Stimulated activated CD4-positive, alpha-beta T cell treated with anti-CD3 and anti-CD28 coated beads, Interleukin-1b, Interleukin-23, amount 100 ng/mL, for 48 hours (primary cell): Measurements from ENCODE around the gene PDE6B.
A peak's percentile ranks its signal among the peaks of the same experiment; 100 is the strongest.
"Not testable (repeated sequence)": the region's sequence is repeated elsewhere in the genome, so short reads cannot be mapped to it uniquely, and the experiment has no call there.

Experiments used
- DNase-seq: peaks from one replicate; pipeline ENCODE4 v3.0.0-alpha.2; 2020

PDE6B gene

GRCh38 chr4:637536-638280, 12.3 kb downstream of the PDE6B start:
- DNase-seq, result no peak

- DNase-seq, result not testable (repeated sequence)
Observed at GRCh38 chr4:642366-642765, 17.0 kb downstream of the PDE6B start.

DNA sequence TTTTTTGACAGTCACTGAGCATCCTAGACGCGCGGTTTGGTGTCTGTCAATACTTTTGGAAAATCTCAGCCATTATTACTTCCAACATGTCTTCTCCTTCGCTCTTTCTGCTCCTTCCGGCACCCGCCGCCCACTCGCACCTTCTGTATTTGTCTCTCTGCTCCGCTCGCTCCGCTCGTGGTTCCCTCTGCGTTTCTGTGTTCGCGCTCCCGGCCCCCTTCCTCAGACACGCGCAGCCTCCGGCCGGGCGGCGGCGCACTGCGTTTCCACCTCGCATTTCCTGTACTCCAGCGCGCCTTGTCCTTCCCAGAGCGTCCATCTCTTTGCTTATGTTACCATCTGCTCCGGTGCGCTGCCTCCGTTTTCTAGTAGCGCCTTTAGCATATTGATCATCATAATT, 21.1 kb downstream of the PDE6B start:
- peak; percentile 33 for DNase-seq

DNA sequence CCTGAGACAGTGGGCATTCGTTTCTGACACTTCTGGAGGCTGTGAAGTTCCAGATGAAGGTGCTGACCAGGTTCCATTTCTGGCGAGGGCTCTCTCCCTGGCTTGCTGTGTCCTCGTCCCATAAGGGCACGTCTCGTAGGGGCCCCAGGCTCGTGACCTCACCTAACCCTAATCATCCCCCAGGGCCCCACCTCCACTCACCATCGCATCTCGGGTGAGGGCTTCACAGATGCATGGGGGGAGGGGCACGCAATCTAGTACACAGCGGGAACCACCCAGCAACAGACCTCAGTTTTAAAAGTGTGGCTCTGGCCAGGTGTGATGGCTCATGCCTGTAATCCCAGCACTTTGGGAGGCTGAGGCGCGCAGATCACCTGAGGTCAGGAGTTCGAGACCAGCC, 22.1 kb downstream of the PDE6B start:
- no peak for DNase-seq

DNA sequence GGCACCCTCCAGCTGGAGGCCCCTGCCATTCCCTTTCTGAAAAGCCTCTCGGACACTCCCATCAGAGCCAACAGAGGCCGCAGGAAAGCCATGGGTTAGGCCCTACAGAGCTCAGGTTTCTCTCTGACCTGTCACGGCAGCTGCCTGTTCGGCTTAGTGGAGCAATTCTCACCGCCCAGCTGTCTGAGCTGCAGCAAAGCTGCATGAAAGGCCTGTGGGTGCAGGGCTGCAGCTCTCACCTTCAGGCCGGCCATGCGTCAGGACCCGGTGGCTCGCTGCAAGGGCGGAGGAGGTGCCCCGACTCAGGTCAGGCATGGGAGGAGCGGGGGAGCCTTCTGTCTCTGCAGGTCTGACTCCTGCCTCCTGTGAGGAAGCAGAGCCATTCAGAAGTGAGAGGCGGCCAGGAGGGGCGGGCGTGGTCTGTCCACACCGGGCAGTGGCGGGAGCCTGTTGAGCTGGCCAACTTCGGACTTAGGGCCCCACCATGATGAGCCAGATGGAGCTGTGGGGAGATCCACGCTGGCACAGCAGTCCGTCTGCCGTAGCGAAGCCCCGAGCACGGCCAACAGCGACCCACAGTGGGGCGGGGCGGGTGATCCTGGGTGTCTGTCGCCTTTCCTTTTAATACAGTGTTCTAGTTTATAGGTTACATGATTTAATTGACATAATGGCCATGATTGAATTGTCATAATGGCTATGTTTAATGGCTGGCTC, 23.4 kb downstream of the PDE6B start:
- no peak for DNase-seq

- no peak for DNase-seq
Observed at GRCh38 chr4:649293-649625, 23.9 kb downstream of the PDE6B start.

DNA sequence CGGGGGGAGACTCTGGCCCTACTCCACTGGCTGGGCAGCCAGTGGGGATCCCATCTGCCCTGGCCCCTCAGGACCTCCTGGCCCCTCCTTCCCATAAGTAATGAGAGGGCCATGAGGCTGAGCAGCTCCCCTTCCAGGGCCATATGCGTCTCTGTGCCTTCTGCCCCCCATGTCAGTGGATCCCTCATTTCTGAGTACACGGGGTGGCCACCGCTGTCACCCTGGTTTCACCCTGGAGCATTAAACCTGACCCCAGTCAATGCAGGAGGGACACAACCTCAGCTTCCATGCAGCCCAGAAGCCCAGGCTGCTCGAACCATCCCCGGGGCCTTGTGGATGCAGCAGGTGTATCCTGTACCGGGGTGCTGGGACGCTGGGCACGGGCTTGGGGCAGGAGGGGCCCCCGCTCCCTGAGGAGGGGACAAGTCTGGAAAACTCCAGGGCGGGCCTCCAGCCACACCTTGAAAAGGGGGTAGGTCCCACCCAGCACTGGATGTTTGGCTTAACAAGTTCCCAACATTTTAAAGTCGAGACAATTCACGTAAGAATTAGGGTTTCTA, 24.5 kb downstream of the PDE6B start:
- DNase-seq, result no peak

DNA sequence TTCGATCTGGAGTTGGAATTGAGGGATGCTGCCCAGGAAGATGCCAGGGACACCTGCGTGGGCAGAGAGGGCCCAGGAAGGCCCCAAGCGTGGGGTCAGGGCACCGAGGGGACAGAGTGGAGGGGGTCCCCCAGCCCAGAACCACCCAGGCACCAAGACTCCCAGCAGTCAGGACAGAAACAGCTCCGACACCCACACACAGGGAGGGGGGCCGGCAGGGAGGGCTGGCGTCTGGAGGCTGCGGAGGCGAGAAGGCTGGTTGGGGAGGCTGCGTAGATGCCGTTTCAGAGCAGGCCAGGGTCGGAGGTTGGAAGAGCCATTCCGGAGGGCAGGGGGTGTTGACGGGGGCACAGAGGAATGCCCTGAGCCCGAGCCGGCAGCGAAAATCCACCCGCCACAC, 25.1 kb downstream of the PDE6B start:
- DNase-seq, result no peak

DNA sequence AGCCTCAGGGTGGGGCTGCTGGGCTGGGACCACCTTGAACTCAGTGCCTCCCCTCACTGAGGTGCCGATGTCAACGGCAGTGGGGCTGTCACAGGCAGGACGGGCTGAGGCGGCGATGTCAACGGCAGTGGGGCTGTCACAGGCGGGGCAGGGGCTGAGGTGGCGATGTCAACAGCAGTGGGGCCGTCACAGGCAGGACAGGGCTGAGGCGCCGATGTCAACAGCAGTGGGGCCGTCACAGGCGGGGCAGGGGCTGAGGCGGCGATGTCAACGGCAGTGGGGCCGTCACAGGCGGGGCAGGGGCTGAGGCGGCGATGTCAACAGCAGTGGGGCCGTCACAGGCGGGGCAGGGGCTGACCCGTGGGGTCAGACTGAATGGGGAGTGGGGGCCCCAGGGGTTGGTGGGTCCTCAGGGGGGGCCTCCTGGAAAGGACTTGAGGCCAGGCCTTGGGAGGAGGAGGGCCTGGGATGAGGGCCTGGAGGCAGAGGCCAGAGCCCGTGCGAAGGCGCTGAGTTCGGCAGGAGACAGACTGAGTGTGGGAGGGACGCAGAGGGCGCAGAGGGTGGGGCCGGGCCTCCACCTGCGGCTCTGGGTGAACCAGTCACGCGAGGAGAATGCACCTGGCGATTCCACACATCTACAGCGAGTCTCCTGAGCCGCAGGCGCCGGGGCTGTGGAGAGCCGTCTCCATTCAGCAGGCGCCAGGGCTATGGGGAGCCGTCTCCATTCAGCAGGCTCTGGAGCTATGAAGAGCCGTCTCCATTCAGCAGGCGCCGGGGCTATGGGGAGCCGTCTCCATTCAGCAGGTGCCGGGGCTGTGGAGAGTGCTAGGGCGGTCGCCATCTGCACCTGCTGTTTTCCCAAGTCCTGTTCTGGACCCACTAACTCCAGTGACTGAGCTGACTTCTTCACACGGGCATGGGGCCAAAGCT, 25.8 kb downstream of the PDE6B start:
- no peak for DNase-seq

- no peak for DNase-seq
Observed at GRCh38 chr4:651884-652642, 26.7 kb downstream of the PDE6B start.

DNA sequence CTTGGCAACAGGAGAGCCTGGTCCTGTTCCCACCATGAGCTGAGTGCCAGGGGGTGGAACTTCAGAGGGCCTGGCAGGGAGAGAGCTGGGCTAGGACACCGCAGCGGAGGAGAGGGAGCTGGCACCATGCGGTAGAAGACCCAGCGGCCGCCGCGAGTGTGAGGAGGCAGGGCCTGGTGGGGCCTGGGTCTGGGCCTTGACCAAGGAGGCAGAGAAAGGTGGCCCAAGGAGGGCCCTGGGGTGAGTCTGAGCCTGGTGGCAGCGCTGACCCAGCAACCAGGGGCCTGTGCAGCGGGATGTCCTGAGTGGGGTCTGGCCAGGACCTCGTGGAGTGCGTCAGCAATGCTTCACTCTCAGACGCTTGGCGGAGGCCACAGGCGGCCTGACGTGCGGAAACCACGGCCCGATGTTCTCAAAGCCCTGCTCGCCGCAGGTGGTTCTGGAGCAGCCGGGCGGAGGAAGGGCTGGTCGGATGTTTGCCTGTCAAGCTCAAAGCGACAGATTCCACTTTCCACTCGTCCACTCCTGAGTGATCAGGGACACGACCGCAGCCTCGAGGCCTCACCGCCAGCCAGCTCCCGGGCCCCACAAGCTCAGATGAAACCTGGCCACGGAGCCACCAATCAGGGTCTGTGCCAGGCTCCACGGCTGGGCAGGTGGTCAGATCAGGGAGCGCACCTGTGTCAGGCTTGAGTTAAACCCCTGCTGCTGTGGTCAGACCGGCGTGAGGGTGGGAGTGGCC, 27.9 kb downstream of the PDE6B start:
- DNase-seq, result no peak

DNA sequence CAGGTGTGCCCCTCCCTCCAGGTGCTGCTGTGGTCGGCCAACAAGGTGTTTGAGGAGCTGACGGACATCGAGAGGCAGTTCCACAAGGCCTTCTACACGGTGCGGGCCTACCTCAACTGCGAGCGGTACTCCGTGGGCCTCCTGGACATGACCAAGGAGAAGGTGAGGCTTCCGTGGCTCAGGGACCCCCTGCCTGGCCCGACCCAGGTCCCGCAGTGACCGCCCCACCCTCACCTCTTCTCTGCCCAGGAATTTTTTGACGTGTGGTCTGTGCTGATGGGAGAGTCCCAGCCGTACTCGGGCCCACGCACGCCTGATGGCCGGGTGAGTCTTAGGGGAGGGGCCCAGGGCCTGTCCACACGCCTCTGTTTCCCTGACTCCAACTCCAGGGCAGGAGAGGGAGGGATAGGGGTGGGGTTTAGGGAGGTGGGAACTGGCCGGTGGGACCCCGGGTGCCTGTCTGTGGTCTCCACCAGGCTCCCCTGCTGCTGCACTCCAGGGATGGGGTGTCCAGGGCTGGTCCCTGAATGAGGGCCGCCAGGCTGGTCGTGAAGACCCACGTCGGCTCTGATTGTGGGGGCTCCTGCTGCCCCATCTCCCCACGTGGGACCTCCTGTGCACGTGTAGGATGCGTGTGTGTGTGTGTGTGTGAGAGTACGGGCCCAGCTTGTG, 28.6 kb downstream of the PDE6B start:
- no peak for DNase-seq

DNA sequence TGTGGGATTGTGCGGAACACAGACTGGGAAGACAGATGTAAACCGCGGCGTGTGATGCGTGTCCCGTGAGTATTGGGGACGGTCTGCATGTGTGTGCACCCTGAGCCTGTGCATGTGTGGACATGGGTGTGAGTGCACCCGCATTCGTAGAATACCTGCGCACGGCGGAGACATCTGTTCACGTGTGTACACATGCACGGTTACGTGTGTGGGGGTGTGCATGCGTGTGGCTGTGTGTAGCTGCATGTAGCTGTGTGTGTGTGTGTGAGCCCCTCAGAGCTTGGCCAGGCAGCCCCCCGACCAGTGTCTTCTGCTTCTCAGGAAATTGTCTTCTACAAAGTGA, 29.1 kb downstream of the PDE6B start:
- no peak for DNase-seq

DNA sequence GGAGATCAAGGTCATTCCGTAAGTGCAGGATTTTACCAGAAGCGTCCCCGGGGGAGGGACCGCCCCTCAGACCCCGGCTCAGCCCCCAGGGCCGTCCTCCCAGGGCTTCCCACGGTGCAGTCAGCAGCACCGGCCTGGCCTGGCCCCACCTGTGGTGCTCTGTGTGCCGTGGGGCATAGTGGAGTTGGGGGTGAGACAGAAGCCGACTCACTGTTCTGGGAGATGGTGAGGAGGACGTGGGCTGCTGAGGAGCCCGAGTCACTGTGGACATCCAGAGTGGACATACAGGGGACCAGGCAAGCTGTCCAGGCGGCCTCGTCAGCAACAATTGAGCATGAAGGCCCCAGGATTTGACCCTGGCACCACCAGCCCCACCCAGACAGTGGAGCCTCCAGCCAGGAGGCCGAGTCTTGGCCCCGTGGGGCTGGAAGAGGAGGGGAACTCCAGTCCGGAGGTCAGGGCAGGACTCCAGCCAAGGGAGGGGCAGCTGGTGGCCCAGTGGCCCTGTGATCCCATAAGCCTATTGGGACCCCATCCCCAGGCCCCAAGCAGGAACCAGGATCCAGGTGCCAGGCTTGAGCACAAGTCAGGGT, 29.6 kb downstream of the PDE6B start:
- no peak for DNase-seq

DNA sequence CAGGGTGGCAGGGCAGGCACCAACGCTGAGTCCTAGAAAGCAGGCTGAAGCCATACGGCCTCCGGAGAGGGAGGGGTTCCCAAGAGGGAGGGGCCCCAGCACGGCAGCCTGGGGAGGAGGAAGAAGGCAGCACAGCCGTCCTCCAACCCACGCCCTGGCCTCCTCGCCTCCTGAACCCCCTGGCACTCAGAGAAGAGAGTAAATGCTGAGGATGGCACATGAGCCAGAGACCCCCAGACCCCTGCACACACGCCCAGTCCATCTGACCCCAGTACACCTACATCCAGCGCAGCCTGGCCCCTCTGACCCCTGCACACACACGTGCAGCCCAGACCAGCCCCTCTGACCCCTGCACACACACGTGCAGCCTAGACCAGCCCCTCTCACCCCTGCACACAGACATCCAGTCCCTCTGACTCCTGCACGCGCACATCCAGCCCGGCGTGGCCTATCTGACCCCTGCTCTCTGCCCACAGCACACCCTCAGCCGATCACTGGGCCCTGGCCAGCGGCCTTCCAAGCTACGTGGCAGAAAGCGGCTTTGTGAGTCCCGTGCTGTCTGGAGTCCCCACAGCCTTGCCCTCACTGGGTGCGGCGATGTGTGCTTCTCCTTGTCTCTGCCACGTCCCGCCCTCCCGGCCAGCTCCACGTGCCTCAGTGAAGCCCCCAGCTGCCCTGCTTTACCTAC, 30.2 kb downstream of the PDE6B start:
- no peak for DNase-seq

DNA sequence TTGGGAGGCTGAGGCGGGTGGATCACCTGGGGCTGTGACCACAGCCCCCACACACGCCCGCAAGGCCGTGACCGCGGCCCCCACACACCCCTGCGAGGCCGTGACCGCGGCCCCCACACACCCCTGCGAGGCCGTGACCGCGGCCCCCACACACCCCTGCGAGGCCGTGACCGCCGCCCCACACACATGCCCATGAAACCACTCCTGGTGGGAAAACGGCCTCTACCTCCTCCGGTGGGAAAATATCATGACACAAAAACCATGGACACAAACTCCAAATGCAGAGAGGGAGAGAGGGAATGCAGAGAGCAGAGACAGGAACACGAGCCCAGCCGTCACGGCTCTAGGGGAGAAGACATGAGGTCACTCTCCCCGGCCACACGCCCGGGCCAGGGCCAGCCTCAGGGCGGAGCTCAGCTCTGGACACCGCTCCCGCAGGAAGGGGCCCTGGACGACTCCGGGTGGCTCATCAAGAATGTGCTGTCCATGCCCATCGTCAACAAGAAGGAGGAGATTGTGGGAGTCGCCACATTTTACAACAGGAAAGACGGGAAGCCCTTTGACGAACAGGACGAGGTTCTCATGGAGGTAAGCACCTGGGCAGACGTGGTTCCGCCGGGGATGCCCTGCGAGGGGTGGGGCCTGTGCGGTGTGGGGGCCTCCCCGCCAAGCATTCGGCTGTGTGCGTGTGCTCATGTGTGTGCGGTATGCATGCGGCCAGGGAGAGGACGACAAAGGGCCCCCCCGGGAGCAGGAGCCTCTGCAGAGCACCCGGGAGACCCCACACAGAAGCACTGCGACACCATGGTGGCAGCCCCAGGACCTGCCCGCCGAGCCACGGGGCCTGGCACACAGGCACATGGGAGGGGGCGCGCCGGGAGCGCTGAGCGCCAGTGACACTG, 31.3 kb downstream of the PDE6B start:
- no peak for DNase-seq

DNA sequence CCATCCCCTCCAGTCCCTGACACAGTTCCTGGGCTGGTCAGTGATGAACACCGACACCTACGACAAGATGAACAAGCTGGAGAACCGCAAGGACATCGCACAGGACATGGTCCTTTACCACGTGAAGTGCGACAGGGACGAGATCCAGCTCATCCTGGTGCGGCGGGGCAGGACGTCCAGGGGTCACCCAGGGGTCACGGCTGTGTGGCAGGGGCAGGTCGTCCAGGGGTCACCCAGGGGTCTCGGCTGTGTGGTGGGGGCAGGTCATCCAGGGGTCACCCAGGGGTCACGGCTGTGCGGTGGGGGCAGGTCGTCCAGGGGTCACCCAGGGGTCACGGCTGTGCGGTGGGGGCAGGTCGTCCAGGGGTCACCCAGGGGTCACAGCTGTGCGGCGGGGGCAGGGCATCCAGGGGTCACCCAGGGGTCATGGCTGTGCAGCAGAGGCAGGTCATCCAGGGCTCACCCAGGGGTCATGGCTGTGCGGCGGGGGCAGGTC, 32.0 kb downstream of the PDE6B start:
- DNase-seq, result no peak

- DNase-seq, result no peak
Observed at GRCh38 chr4:657834-658667, 32.7 kb downstream of the PDE6B start.
